Measurements from ENCODE around the gene ELFN2.

ELFN2 gene

GRCh38 chr22:37472418-37473006 lies 45.2 kb upstream of the ELFN2 start:
- TF ChIP-seq POLR2AphosphoS5 (IDR thresholded peaks at IDR 0.05; ENCODE audit: low read depth, low read length) (no peak), REST (IDR thresholded peaks at IDR 0.05; ENCODE audit: insufficient read depth in 1 of 2, low read depth in 2 of 2, low read length in 2 of 2) (no peak), TAF1 (IDR thresholded peaks at IDR 0.05; ENCODE audit: borderline replicate concordance, insufficient read depth, low read length) (no peak), SIN3A (IDR thresholded peaks at IDR 0.05; ENCODE audit: borderline replicate concordance, insufficient read depth, low read length) (no peak), FOXP2 (optimal IDR thresholded peaks at IDR 0.05; ENCODE audit: borderline replicate concordance, extremely low read depth, extremely low read length, insufficient read depth) (no peak)

- TF ChIP-seq POLR2AphosphoS5 (IDR thresholded peaks at IDR 0.05; ENCODE audit: low read depth, low read length) (no peak), FOXP2 (optimal IDR thresholded peaks at IDR 0.05; ENCODE audit: borderline replicate concordance, extremely low read depth, extremely low read length, insufficient read depth) (no peak), REST (IDR thresholded peaks at IDR 0.05; ENCODE audit: insufficient read depth in 1 of 2, low read depth in 2 of 2, low read length in 2 of 2) (no peak), SIN3A (IDR thresholded peaks at IDR 0.05; ENCODE audit: borderline replicate concordance, insufficient read depth, low read length) (no peak), TAF1 (IDR thresholded peaks at IDR 0.05; ENCODE audit: borderline replicate concordance, insufficient read depth, low read length) (no peak)
These were observed 44.6 kb upstream of the ELFN2 start for GRCh38 chr22:37471727-37472417.

DNA sequence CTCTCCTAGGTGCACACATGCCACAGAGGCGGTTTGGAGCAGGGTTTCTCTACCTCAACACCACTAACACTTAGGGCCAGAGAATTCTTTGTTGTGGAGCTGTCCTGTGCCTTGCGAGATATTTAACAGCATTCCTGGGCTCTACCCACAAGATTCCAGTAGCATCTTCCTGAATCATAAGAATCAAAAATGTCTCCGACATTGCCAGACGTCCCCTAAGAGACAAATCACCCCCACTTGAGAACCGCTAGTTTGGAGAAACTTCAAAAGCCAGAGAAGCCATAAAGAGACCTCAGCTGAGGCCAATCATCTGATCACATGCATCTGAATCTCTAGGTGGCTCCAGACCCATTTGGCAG lies 42.8 kb upstream of the ELFN2 start:
- TF ChIP-seq FOXP2 (optimal IDR thresholded peaks at IDR 0.05; ENCODE audit: borderline replicate concordance, extremely low read depth, extremely low read length, insufficient read depth) (no peak), POLR2AphosphoS5 (IDR thresholded peaks at IDR 0.05; ENCODE audit: low read depth, low read length) (no peak), SIN3A (IDR thresholded peaks at IDR 0.05; ENCODE audit: borderline replicate concordance, insufficient read depth, low read length) (no peak), TAF1 (IDR thresholded peaks at IDR 0.05; ENCODE audit: borderline replicate concordance, insufficient read depth, low read length) (no peak), REST (IDR thresholded peaks at IDR 0.05; ENCODE audit: insufficient read depth in 1 of 2, low read depth in 2 of 2, low read length in 2 of 2) (no peak)

DNA sequence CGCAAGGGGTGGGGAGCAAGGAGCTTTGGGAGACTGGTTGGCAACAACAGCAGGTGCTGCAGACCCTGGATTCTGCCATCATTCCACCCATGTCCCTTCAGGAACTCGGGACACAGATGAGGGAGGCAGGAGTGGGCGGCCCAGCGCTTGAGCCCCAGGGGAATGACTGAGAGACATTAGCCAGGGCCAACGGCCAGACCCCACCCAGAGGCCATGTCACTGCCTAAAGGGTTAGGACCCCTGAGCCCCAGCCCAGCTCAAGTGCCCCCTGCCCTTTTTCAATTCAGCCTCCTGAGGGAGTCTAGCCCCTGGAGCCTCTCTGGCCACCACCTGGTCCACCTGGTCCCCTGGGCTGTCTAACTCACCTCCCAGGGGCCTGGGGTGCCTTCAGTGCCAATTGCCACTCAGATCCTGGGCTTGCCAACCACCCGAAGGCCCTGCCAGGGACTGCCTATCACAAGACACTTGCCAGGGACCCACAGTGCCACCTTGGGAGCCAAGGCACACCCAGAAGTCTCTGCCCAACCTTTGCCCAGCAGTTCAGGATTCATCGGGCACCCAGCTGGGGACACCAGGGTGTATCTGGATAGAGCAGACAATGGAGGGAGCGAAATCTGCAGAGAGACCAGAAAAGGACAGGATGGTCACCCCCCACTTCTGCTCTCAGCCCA lies 42.3 kb upstream of the ELFN2 start:
- TF ChIP-seq SIN3A (IDR thresholded peaks at IDR 0.05; ENCODE audit: borderline replicate concordance, insufficient read depth, low read length) (no peak), TAF1 (IDR thresholded peaks at IDR 0.05; ENCODE audit: borderline replicate concordance, insufficient read depth, low read length) (no peak), FOXP2 (optimal IDR thresholded peaks at IDR 0.05; ENCODE audit: borderline replicate concordance, extremely low read depth, extremely low read length, insufficient read depth) (no peak), REST (IDR thresholded peaks at IDR 0.05; ENCODE audit: insufficient read depth in 1 of 2, low read depth in 2 of 2, low read length in 2 of 2) (no peak), POLR2AphosphoS5 (IDR thresholded peaks at IDR 0.05; ENCODE audit: low read depth, low read length) (no peak)

Measured in PFSK-1 (cell line).